22Rv1 (cell line): ENCODE data around the gene ELP4.

ENCODE experiments used
- ZFX ChIP-seq: fragments of 450-650 bp; IDR thresholded peaks from 2 replicates; pipeline ENCODE4 v1.6.1; 2017; ENCODE audit warnings: antibody characterized with exemption, borderline replicate concordance
- TF ChIP-seq, protein P1 (sequence below): fragments of 450-650 bp; IDR thresholded peaks from 2 replicates; pipeline ENCODE4 v1.5.1; 2017; ENCODE audit warnings: mild to moderate bottlenecking

GRCh38 chr11:31818425-31818755 is 308.8 kb downstream of the ELP4 start:
- TF ChIP-seq, protein P1, sequence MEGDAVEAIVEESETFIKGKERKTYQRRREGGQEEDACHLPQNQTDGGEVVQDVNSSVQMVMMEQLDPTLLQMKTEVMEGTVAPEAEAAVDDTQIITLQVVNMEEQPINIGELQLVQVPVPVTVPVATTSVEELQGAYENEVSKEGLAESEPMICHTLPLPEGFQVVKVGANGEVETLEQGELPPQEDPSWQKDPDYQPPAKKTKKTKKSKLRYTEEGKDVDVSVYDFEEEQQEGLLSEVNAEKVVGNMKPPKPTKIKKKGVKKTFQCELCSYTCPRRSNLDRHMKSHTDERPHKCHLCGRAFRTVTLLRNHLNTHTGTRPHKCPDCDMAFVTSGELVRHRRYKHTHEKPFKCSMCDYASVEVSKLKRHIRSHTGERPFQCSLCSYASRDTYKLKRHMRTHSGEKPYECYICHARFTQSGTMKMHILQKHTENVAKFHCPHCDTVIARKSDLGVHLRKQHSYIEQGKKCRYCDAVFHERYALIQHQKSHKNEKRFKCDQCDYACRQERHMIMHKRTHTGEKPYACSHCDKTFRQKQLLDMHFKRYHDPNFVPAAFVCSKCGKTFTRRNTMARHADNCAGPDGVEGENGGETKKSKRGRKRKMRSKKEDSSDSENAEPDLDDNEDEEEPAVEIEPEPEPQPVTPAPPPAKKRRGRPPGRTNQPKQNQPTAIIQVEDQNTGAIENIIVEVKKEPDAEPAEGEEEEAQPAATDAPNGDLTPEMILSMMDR, result no peak
- no peak for TF ChIP-seq ZFX
